GM23338 (cell line): ENCODE data around the gene LRP1B. TPM values are rescaled to one million over a fixed set of nuclear protein-coding genes. Genes with fewer than 3 reads are reported as not detected.

Experiments
- ATAC-seq: fragments of 200-7000 bp; cut with Tn5 transposase; 3 replicates; pipeline ENCODE4 v1.9.1; 2020
- DNase-seq: peaks from one replicate; pipeline ENCODE4 v3.0.0-alpha.2; 2015; ENCODE audit warnings: low spot score
- H2AFZ ChIP-seq: fragments of 200-600 bp; sonication (generic); 2 replicates; pipeline ENCODE4 v1.8.0; 2016; ENCODE audit warnings: antibody characterized with exemption, mild to moderate bottlenecking, moderate library complexity
- H3F3A ChIP-seq: fragments of 200-600 bp; sonication (generic); replicated peaks from 2 replicates; pipeline ENCODE4 v1.8.0; 2017; ENCODE audit warnings: antibody characterized with exemption, mixed run types, low read depth
- H3K27ac ChIP-seq: fragments of 200-600 bp; sonication (generic); 2 replicates; pipeline ENCODE4 v1.6.1; 2016; ENCODE audit warnings: low read depth
- H3K27me3 ChIP-seq: fragments of 200-600 bp; sonication (generic); 2 replicates; pipeline ENCODE4 v1.8.0; 2016; ENCODE audit warnings: mild to moderate bottlenecking, mixed run types, moderate library complexity; ENCODE audit not compliant: insufficient read depth
- H3K36me3 ChIP-seq: fragments of 200-600 bp; sonication (generic); 2 replicates; pipeline ENCODE4 v1.8.0; 2016; ENCODE audit warnings: mild to moderate bottlenecking; ENCODE audit not compliant: insufficient read depth
- H3K4me1 ChIP-seq: fragments of 200-600 bp; sonication (generic); 2 replicates; pipeline ENCODE4 v1.8.0; 2016; ENCODE audit warnings: mild to moderate bottlenecking, moderate library complexity; ENCODE audit not compliant: insufficient read depth
- H3K4me2 ChIP-seq: fragments of 200-600 bp; sonication (generic); 2 replicates; pipeline ENCODE4 v1.7.1; 2017; ENCODE audit warnings: mixed run types
- H3K4me3 ChIP-seq: fragments of 200-600 bp; sonication (generic); 2 replicates; pipeline ENCODE4 v1.6.1; 2016; ENCODE audit warnings: mixed run types
- H3K79me2 ChIP-seq: fragments of 200-600 bp; sonication (generic); replicated peaks from 2 replicates; pipeline ENCODE4 v1.8.0; 2017; ENCODE audit warnings: mild to moderate bottlenecking; ENCODE audit not compliant: insufficient read depth
- H3K9me2 ChIP-seq: fragments of 200-600 bp; sonication (generic); 2 replicates; pipeline ENCODE4 v1.8.0; 2017; ENCODE audit not compliant: insufficient read depth
- H4K20me1 ChIP-seq: fragments of 200-600 bp; sonication (generic); replicated peaks from 2 replicates; pipeline ENCODE4 v1.8.0; 2017; ENCODE audit warnings: mild to moderate bottlenecking; ENCODE audit not compliant: insufficient read depth
- H3K27ac Mint-ChIP-seq: 2 replicates; pipeline ENCODE4 v1.8.0; 2020; ENCODE audit warnings: inconsistent platforms, mild to moderate bottlenecking, moderate library complexity, mixed read lengths
- H3K27me3 Mint-ChIP-seq: 3 replicates; pipeline ENCODE4 v1.8.0; 2022; ENCODE audit warnings: low read depth, mild to moderate bottlenecking, moderate library complexity, mixed read lengths, inconsistent platforms; ENCODE audit not compliant: insufficient read depth, poor library complexity
- H3K36me3 Mint-ChIP-seq: 3 replicates; pipeline ENCODE4 v1.8.0; 2021; ENCODE audit warnings: low read depth, mild to moderate bottlenecking, inconsistent platforms, moderate library complexity, mixed read lengths
- H3K4me1 Mint-ChIP-seq: 3 replicates; pipeline ENCODE4 v1.8.0; 2020; ENCODE audit warnings: mild to moderate bottlenecking, inconsistent platforms, mixed read lengths
- H3K4me3 Mint-ChIP-seq: 3 replicates; pipeline ENCODE4 v1.8.0; 2021; ENCODE audit warnings: moderate library complexity, mild to moderate bottlenecking, inconsistent platforms, mixed read lengths
- H3K9me3 Mint-ChIP-seq: 3 replicates; pipeline ENCODE4 v1.8.0; 2020; ENCODE audit warnings: moderate library complexity, mild to moderate bottlenecking, inconsistent platforms, mixed read lengths
- CREB1 ChIP-seq: fragments of 250-450 bp; sonication (Bioruptor Pico); IDR thresholded peaks from 2 replicates; pipeline ENCODE4 v1.5.0; 2020; ENCODE audit warnings: low read depth, mild to moderate bottlenecking, moderate library complexity
- EZH2 ChIP-seq: fragments of 200-600 bp; sonication (generic); IDR thresholded peaks from one replicate; pipeline ENCODE4 v1.8.0; 2017; ENCODE audit warnings: antibody characterized with exemption, mild to moderate bottlenecking, low read depth; ENCODE audit not compliant: unreplicated experiment
- JUNB ChIP-seq: IDR thresholded peaks from one replicate; pipeline ENCODE4 v1.6.1; 2016; ENCODE audit warnings: antibody characterized with exemption; ENCODE audit not compliant: unreplicated experiment
- NANOG ChIP-seq: IDR thresholded peaks from 2 replicates; pipeline ENCODE4 v1.6.1; 2016; ENCODE audit warnings: antibody characterized with exemption, borderline replicate concordance
- ZNF114 ChIP-seq: fragments of 250-450 bp; sonication (Bioruptor Pico); IDR thresholded peaks from 2 replicates; pipeline ENCODE4 v1.5.0; 2020; ENCODE audit warnings: mild to moderate bottlenecking, moderate library complexity
- ZNF331 ChIP-seq: fragments of 250-450 bp; sonication (Bioruptor Pico); IDR thresholded peaks from 2 replicates; pipeline ENCODE4 v1.5.0; 2020; ENCODE audit warnings: low read depth, mild to moderate bottlenecking, moderate library complexity
- polyA plus RNA-seq: library from polyadenylated mRNA; unstranded; fragments of >200 nt; fragmentation: Nextera tagmentation; extraction: Ambion mirVana; gene quantifications from 2 replicates; pipeline ENCODE4 v1.2.1, GENCODE V29; 2016
- total RNA-seq: library from RNA; depleted of rRNA; stranded (reverse); fragments of >200 nt; shearing (Covaris generic); gene quantifications from 2 replicates; pipeline ENCODE4 v1.2.3, GENCODE V29; 2014
- TF ChIP-seq, protein P1 (sequence below), 2 experiments: fragments of 200-600 bp in 1 of 2; sonication (generic) in 1 of 2; conservative IDR thresholded peaks; 2 replicates each; pipeline versions ENCODE4 v1.5.1 to v1.6.1; 2016 to 2017; ENCODE audit warnings: antibody characterized with exemption in 2 of 2, low read depth in 2 of 2, mild to moderate bottlenecking in 2 of 2, moderate library complexity in 1 of 2
- TF ChIP-seq, protein P2 (sequence below): fragments of 250-450 bp; sonication (Bioruptor Pico); IDR thresholded peaks from 2 replicates; pipeline ENCODE4 v1.5.0; 2020; ENCODE audit warnings: mild to moderate bottlenecking, moderate library complexity
- TF ChIP-seq, protein P3 (sequence below): IDR thresholded peaks from one replicate; pipeline ENCODE4 v1.6.1; 2018; ENCODE audit warnings: antibody characterized with exemption; ENCODE audit not compliant: unreplicated experiment

LRP1B gene
- total and polyA plus RNA-seq, 2 experiments from 2014 or later, result 0.15 to 0.97 TPM

DNA sequence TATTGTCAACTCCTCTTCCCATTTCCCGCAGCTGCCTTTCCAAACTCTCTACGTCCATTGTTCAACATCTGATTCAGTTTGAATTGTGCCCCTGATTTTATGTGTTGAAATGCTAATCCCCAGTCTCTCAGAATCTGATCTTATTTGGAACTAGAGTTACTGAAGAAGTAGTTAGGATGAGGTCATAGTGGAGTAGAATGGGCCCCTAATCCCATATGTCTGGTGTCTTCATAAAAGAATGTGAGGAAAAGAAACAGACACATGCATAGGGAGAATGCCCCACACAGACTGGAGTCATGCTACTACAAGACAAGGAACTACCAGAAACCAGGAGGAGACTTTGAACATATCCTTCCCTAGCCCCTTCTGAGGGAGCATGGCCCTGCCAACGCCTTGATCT lies 99.2 kb downstream of the LRP1B start (continued):
- TF ChIP-seq, protein P1, sequence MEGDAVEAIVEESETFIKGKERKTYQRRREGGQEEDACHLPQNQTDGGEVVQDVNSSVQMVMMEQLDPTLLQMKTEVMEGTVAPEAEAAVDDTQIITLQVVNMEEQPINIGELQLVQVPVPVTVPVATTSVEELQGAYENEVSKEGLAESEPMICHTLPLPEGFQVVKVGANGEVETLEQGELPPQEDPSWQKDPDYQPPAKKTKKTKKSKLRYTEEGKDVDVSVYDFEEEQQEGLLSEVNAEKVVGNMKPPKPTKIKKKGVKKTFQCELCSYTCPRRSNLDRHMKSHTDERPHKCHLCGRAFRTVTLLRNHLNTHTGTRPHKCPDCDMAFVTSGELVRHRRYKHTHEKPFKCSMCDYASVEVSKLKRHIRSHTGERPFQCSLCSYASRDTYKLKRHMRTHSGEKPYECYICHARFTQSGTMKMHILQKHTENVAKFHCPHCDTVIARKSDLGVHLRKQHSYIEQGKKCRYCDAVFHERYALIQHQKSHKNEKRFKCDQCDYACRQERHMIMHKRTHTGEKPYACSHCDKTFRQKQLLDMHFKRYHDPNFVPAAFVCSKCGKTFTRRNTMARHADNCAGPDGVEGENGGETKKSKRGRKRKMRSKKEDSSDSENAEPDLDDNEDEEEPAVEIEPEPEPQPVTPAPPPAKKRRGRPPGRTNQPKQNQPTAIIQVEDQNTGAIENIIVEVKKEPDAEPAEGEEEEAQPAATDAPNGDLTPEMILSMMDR (conservative IDR thresholded peaks at IDR 0.05; ENCODE audit: low read depth in 2 of 2), result no peak
- TF ChIP-seq EZH2, result no peak

DNA sequence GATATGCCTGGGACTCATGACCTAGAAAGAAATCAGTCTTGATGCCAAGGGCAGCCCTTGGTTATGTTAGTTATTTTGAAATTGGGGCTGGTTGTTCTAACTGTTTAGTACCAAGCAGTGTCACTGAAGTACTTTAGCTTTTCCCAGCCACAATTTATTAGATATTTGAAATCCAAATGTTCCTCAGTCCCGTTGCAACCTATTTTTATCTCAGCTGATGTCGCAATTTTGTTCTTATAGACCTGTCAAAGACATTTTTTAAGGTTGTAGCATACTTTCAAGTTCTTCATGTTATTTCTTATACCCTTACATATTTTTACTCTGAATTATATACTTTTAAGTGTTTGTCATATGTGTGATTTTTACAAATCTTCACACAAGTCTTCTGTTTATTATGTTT lies 100.1 kb downstream of the LRP1B start:
- Histone ChIP-seq H3K36me3 (no peaks in the 10 kb centered on the region), H4K20me1 (no peaks in the 10 kb centered on the region), H3K4me3 (no peak overlapping the region), H3K4me2 (no peak overlapping the region), H3F3A (no peaks in the 10 kb centered on the region), H3K27ac (no peak overlapping the region), H3K9me2 (no peaks in the 10 kb centered on the region), H3K79me2 (no peaks in the 10 kb centered on the region), H2AFZ (no peak overlapping the region), H3K4me1 (peaks cover 12% of the 10 kb centered on the region), H3K27me3 (no peaks in the 10 kb centered on the region)
- peaks cover under 1% of the 10 kb centered on the region for H3K27me3 Mint-ChIP-seq
- no peaks in the 10 kb centered on the region; the same call in 2 of the 3 replicates for H3K36me3 Mint-ChIP-seq
- H3K9me3 Mint-ChIP-seq, result no peaks in the 10 kb centered on the region
- H3K4me1 Mint-ChIP-seq, result peaks cover 17% of the 10 kb centered on the region; the same call in 2 of the 3 replicates
- no peak for DNase-seq
- TF ChIP-seq JUNB, result no peak
- TF ChIP-seq, protein P2, sequence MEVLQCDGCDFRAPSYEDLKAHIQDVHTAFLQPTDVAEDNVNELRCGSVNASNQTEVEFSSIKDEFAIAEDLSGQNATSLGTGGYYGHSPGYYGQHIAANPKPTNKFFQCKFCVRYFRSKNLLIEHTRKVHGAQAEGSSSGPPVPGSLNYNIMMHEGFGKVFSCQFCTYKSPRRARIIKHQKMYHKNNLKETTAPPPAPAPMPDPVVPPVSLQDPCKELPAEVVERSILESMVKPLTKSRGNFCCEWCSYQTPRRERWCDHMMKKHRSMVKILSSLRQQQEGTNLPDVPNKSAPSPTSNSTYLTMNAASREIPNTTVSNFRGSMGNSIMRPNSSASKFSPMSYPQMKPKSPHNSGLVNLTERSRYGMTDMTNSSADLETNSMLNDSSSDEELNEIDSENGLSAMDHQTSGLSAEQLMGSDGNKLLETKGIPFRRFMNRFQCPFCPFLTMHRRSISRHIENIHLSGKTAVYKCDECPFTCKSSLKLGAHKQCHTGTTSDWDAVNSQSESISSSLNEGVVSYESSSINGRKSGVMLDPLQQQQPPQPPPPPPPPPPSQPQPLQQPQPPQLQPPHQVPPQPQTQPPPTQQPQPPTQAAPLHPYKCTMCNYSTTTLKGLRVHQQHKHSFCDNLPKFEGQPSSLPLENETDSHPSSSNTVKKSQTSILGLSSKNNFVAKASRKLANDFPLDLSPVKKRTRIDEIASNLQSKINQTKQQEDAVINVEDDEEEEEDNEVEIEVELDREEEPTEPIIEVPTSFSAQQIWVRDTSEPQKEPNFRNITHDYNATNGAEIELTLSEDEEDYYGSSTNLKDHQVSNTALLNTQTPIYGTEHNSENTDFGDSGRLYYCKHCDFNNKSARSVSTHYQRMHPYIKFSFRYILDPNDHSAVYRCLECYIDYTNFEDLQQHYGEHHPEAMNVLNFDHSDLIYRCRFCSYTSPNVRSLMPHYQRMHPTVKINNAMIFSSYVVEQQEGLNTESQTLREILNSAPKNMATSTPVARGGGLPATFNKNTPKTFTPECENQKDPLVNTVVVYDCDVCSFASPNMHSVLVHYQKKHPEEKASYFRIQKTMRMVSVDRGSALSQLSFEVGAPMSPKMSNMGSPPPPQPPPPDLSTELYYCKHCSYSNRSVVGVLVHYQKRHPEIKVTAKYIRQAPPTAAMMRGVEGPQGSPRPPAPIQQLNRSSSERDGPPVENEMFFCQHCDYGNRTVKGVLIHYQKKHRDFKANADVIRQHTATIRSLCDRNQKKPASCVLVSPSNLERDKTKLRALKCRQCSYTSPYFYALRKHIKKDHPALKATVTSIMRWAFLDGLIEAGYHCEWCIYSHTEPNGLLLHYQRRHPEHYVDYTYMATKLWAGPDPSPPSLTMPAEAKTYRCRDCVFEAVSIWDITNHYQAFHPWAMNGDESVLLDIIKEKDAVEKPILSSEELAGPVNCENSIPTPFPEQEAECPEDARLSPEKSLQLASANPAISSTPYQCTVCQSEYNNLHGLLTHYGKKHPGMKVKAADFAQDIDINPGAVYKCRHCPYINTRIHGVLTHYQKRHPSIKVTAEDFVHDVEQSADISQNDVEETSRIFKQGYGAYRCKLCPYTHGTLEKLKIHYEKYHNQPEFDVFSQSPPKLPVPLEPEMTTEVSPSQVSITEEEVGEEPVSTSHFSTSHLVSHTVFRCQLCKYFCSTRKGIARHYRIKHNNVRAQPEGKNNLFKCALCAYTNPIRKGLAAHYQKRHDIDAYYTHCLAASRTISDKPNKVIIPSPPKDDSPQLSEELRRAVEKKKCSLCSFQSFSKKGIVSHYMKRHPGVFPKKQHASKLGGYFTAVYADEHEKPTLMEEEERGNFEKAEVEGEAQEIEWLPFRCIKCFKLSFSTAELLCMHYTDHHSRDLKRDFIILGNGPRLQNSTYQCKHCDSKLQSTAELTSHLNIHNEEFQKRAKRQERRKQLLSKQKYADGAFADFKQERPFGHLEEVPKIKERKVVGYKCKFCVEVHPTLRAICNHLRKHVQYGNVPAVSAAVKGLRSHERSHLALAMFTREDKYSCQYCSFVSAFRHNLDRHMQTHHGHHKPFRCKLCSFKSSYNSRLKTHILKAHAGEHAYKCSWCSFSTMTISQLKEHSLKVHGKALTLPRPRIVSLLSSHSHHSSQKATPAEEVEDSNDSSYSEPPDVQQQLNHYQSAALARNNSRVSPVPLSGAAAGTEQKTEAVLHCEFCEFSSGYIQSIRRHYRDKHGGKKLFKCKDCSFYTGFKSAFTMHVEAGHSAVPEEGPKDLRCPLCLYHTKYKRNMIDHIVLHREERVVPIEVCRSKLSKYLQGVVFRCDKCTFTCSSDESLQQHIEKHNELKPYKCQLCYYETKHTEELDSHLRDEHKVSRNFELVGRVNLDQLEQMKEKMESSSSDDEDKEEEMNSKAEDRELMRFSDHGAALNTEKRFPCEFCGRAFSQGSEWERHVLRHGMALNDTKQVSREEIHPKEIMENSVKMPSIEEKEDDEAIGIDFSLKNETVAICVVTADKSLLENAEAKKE (CRISPR knock-in tag), result no peak
- no peak for TF ChIP-seq ZNF331 (CRISPR knock-in tag)
- TF ChIP-seq EZH2, result no peak
- TF ChIP-seq, protein P1 (conservative IDR thresholded peaks at IDR 0.05; ENCODE audit: low read depth in 2 of 2), result no peak
- TF ChIP-seq ZNF114 (CRISPR knock-in tag), result no peak
- no peak for TF ChIP-seq CREB1
- TF ChIP-seq, protein P3, sequence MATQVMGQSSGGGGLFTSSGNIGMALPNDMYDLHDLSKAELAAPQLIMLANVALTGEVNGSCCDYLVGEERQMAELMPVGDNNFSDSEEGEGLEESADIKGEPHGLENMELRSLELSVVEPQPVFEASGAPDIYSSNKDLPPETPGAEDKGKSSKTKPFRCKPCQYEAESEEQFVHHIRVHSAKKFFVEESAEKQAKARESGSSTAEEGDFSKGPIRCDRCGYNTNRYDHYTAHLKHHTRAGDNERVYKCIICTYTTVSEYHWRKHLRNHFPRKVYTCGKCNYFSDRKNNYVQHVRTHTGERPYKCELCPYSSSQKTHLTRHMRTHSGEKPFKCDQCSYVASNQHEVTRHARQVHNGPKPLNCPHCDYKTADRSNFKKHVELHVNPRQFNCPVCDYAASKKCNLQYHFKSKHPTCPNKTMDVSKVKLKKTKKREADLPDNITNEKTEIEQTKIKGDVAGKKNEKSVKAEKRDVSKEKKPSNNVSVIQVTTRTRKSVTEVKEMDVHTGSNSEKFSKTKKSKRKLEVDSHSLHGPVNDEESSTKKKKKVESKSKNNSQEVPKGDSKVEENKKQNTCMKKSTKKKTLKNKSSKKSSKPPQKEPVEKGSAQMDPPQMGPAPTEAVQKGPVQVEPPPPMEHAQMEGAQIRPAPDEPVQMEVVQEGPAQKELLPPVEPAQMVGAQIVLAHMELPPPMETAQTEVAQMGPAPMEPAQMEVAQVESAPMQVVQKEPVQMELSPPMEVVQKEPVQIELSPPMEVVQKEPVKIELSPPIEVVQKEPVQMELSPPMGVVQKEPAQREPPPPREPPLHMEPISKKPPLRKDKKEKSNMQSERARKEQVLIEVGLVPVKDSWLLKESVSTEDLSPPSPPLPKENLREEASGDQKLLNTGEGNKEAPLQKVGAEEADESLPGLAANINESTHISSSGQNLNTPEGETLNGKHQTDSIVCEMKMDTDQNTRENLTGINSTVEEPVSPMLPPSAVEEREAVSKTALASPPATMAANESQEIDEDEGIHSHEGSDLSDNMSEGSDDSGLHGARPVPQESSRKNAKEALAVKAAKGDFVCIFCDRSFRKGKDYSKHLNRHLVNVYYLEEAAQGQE, result no peak
- TF ChIP-seq NANOG, result no peak
- no peak for ATAC-seq
- no peak overlapping the region for H3K27ac Mint-ChIP-seq
- H3K4me3 Mint-ChIP-seq, result no peak overlapping the region
